Stimulated activated CD4-positive, alpha-beta T cell treated with anti-CD3 and anti-CD28 coated beads, TNF-alpha, amount 100 ng/mL, for 4 hours (primary cell): ENCODE results near the gene ZMYM3.

Experiments used
- DNase-seq, 3 experiments: peaks; one replicate each; pipeline ENCODE4 v3.0.0-alpha.2; 2020; ENCODE audit warnings: low read depth in 3 of 3

The ZMYM3 gene

DNA sequence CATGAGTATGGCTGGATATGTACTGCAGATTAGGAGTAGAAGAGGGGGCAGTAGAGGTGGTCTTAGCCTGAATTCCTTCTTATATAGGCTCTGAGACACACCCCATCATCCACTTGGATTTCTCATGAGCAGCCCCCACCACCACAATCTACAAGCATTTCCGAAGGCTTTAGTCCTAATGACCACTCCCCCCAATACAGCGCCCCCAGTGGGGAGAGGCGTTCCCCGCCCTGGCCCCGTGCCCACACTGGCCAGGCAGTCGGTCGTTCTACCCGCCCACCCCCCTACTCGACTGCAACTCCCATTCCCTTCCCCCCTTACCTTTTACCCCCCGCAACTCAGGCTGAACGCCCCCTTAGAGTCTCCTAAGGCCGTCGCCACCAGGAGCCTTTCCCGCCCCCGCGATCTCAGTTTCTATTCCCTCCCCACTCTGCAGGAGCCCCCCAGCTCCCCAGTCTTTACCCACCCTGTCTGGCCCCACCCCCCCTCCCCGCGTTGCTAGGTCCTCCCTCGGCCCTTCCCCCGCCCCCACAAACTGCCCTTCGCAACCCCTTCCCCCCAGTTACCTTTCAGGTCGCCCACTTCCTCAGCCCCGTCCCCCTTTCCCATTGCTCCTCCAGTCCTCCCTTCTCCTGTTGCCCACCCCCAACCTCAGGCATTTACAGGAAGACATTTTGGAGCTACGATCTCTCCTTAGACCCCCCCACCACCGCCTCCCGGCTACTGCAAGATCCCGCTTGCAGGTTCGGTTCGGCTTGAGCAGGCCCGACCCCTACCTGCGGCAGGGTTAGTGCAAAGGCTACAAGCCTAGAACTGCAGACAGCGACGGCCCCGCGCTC lies 468 bp downstream of the ZMYM3 start:
- DNase-seq: no peak

DNA sequence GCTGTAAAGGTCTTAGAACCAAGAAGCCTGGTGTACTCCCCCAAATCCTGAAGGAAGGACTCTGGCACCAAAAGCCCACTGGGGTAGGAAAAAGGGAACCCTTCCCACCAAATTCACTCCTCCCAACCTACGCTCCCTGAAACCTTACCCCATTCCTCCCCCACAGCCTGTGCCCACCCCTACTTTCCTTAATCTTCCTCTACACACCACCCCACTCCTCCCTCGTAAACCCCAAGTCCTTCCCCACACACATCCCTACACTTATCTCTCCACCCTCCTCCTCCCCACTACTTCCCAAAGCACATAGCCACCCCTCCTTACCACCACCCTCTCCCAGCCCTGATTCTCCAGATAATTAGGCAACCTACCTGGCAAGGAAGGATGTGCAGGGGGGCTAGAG lies 1.7 kb downstream of the ZMYM3 start:
- no peak for DNase-seq

DNA sequence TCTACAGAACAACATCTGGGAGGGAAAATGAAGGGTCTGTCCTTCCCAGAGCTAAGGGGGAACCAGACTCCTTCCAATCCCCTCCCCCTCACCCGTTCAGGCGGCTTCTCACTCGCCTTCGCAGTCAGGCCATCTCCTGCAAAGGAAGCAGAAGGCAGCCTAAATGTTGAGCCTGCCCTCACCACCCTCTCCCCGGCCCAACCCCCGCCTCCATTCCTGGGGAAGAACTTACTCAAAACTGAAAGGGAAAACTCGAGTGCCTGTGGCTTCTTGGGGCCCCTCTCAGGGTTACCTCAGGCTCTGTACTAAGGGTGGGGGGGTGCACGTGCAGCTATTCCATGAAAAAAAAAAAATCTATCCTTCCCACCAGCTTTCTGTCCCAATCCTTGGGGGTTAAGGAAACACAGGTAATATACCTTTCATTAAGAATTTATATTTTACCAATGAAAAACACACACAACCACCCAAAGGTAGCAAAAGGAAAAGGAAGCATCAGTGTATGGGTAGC lies 2.4 kb downstream of the ZMYM3 start:
- DNase-seq: no peak

DNA sequence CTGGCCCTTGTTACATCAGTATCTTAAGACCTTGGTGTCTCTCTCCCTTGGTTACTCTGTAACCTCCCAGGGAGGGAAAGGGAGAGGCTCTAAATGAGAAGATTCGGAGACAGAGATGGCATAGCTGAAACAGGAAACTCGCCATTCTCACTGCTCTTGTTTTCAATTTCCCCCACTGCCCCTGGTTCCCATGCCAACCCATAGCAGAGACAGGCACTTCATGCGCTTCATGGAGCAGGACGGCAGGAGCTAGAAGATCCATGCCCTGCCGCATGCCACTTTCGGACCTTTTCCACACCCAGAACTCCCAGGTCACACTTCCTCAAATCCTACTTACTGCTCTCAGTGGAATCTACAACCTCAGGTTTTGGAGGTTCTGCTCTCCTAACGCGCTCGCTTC lies 3.1 kb downstream of the ZMYM3 start:
- DNase-seq: no peak

DNA sequence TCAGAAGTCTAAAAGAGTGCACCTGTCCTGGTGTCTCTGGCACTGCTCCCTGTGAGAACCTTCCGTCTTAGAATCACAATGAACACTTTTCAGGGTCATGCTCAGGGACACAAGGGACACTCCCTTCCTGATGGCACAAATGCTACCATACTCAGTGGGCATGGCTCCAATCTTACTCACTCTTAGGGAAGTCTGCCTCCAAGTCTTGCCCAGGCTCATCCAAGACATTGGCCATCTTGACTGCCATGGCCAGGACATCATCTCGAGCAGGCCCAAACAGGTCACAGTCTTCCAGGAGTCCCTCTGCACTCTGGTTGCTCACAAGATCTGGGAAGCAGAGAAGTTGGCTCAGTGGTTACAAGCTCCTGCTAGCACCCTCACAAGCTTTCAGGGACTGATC lies 8.8 kb downstream of the ZMYM3 start:
- DNase-seq: no peak

DNA sequence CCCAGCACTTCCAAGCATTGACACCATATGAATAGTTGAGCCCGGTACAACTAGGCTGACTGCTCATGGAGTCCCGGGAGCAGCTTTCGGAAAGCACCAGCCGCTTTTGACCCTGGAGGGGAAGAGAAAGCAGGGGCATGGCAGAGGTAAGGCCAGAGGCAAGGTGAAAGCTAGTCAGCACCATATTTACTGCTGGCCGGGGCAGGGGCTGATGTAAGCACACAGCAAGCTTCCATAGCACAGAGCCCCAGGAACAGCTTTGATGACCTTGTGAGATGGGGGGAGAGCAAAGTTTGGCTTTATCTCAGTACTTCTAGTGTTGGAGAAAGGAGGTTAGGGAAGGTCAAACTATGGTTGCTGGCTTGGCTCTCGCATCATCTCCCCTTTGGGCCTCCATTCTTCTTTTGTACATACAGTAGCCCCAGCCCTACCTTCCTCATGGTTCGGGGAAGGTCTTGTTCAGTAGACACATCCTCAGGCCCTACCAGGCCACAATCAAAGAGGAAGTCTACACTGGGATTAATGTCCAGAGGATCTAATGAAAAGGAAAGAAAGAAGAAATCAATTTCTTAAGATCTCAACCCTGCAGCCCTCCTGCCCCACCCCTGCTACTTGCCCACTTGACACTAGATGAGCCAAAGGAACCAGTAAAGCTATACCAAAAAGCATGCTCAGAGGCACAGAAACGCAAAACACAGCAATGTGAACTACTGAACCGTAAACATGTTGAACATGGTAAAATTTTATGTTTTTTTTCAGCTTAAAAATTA lies 9.4 kb downstream of the ZMYM3 start:
- DNase-seq: no peak

DNA sequence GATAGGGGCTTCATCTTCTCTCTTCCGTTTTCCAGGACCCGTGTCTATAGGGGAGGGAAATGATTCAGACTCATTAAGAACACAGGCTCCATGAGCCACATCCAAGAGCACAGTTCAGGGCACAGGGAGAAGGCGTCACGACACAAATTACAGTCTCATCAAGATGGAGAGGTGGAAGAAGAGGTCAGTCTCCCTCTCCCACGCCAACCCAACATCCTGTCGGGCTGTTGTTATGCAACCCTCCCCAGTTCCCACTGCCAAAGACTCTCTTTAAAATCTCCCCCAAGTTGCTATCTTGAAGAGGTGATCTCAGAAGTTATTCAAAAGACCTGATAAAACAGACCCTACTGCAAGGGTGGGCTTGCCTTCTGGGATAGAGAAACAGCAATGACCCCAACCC lies 12.6 kb downstream of the ZMYM3 start:
- no peak for DNase-seq

DNA sequence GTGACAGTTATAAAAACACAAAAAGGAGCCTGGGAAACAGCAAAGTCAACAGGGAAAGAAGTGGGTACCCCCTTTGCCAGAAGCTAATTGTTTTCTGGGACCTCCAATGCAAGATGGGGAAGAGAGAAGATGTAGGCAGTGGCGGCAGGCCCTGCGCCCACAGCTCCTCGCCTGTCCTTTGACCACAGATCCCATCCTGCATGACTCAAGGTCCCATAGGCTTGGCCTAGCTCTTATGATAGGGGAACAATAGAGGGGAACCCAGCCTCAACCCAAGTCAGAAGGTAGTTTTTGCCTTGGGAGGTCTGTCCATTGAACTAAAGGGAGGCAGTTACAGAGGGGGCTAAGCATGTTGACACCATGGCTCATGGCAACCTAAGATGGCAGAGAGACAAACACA lies 14.2 kb downstream of the ZMYM3 start:
- DNase-seq: no peak

DNA sequence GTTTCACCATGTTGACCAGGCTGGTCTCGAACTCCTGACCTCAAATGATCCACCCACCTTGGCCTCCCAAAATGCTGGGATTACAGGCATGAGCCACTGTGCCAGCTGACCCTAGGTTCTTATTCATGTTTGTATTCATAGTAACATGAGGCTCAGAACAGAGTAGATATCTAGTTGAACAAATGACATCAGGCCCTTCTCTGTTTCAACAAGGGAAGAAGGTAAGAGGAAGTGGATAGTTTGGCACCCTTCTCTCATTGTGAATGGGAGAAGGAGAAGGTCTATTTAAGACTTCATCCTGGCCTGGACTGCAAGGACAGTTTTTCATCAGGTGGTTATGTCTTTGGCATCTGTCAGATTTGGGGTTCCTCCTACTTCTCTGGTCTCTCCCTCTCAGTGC lies 17.1 kb downstream of the ZMYM3 start:
- DNase-seq: no peak

DNA sequence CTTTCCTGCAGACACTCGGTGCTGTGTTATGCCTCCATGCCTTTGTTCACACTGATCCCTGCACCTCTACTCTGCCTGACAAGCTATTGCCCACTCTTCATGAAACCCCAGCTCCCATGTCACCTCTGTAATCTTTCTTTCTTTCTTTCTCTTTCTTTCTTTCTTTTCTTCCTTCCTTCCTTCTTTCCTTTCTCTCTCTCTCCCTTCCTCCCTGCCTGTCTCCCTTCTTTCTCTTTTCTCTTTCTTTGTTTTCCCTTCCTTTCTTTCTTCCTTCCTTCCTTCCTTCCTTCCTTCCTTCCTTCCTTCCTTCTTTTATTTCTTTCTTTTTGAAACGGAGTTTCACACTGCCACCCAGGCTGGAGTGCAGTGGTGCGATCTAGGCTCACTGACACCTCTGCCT lies 18.5 kb downstream of the ZMYM3 start:
- DNase-seq: no peak

DNA sequence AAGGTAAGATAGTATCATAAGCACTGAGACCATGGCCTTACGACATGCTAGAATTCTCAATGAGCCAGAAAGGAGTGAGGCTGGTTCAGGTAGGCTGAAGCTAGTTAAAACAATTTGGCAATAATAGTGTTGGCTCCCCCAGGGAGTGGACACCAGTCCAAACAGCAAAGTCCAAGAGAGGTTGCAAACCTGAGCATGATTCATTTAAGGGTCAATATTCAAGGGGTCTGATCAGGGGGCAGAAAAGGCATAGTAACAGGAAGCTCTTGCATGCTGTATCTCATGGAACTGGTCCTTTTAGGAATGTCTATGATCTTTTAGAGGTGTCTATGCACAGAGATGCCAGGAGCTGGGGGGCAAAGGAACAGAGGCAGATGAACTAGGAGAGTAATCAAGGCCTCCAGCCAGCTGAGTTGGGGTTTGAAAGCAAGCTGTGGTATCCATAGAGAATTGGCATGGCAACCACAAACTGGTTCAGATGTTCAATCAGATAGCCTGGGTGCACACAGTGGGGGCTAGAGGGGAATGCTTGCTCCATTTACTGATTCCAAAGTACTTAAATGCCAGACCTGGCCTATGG lies 25.8 kb downstream of the ZMYM3 start:
- DNase-seq: no peak

DNA sequence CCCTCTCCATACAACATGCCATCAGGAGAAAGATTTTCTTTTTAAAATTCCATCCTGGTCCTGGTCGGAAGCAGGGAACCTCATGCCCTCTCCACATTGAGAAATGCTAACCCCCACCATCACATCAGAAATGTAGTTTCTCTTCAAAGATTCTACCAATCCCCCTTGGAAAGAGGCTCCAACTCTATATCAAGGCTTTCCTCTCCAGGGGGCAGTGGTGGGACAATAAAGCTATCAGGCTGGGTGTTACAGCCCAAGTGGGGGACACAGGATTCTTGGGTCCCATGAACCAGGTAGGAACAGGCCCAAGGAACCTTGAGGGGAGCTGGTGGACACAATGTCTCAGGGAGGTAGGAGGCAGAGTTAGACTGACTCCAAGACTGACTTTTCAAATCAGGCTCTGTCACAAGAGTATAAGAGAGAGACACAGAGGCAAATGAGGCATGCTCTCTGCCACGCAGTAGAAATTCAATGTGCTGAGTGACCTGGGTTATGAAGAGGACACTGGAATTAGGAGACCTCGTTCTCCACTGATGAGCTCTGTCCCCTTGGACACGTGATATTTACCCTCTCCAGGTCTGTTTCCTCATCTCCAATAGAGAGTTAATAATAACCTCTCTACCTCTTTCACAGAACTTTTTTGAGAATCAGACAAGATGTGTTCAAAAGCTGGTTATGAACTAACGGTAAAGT lies 26.4 kb downstream of the ZMYM3 start:
- no peak for DNase-seq

DNA sequence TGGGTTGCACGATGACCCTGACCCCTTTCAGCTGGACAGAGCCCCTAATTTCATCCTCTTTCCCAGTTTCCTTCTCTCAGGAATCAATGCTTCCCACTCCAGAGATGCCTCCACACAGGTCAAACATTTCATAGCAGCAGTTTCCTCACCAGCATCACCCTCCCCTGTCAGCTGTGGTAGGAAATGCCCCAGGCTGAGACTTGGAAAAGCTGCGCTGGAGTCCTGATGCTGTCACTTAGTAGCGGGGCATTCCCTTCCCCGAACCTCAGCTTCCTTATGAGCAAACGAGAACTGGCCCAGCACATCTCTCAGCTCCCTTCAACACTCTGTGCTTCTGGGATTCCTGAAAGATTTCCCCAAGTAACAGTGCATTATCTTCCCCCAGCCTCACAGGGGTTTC lies 28.3 kb downstream of the ZMYM3 start:
- DNase-seq: no peak

DNA sequence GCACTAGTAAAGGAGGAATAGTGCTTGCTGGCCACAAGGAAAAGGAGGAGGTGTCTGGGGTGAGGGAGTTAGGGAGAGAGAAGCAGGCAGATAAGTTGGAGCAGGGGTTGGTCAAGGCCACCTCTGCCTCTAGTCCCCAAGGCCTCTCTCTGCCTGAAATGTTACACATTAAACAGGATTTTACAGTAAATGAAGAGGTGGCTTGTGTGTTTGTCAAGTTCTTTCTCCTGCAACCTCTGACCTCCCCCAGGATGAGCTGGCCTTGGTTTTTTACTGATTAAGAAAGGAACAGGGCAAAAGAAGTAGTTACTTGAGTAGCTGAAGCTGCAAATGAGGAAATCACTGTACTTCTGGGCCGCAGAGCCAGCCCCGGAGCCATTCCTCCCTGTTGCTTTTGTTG lies 28.9 kb downstream of the ZMYM3 start:
- DNase-seq: no peak

DNA sequence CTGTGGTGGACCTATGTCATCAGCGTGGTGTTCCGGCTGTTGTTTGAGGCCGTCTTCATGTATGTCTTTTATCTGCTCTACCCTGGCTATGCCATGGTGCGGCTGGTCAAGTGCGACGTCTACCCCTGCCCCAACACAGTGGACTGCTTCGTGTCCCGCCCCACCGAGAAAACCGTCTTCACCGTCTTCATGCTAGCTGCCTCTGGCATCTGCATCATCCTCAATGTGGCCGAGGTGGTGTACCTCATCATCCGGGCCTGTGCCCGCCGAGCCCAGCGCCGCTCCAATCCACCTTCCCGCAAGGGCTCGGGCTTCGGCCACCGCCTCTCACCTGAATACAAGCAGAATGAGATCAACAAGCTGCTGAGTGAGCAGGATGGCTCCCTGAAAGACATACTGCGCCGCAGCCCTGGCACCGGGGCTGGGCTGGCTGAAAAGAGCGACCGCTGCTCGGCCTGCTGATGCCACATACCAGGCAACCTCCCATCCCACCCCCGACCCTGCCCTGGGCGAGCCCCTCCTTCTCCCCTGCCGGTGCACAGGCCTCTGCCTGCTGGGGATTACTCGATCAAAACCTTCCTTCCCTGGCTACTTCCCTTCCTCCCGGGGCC lies 29.7 kb downstream of the ZMYM3 start:
- DNase-seq: no peak

DNA sequence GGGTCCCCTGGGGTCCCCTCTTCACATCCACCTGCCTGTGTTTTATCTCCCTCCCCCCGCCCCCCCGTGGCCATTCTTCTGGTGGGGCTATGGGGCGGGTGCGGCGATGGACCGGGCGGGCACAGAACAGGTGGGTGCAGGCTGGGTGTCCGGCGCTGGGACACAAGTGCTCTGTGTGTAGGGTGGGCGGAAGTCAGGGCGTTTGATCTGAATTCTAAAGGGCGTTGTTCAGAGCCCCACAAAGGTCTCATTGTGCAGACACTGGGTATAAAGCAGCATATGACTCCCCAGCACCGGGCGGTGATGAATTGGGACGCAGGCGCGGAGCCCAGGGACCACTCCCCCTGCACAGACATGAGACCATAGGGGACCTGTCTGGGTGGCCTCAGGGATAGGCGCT lies 31.0 kb downstream of the ZMYM3 start, which contains the start of gene GJB1:
TSS of gene GJB1 (plus strand) at position 296 of the 400 bp plus-strand sequence. CDS start 484 bp downstream, outside the sequence.
- no peak for DNase-seq

DNA sequence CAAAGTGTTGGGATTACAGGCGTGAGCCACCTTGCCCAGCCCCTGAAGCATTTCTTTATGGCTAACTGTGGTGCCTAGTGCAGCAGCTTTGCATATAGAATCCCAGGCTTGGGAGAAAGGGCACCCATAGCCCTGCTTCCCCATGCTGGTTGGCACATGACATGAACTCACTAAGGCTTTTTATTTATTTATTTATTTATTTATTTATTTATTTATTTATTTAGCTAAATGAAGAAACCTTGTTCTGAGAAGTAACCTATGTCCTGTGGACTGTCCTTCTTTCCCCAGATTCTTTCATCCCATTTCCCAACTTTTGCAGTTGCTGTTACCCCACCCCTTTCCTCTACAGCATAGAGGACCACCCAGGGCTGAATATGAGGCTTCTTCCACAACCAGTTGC lies 32.8 kb downstream of the ZMYM3 start:
- no peak for DNase-seq

DNA sequence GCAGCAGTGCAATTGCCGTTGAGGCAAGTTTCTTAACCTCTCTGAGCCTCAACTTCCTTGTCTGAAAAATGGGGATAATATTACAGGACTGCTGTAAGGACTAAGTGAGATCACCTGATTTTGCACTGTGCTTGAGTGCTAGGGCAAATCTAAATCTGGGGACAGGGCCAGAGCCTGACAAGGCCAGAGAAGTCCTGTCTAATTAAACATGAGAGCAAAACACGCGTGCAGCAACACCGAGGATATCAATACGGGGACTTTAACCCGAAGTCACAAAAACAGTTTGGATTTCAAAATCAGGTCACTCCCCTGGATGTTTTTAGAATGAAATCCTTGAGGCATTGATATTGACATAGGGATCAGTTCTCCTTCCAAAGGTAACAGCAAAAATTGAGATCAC lies 36.6 kb downstream of the ZMYM3 start:
- no peak for DNase-seq

DNA sequence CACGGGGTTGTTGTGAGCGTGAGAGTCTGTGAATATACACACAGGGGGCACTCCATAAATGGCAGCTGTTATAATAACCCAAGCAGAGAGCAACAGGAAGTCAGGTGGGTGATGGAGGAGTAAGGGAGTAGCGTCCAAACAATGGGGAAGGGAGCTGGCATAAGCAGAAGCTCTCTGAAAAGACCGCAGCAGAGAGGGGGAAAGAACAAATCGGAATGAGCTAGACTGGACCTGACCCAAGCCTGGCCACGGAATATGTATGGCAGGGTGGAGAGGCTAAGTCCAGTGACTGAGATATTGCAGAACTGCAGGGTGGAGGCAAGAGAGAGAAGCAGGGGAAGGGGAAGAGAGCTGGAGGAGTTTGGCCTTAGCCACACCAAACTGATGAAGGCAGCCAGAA lies 37.5 kb downstream of the ZMYM3 start:
- no peak for DNase-seq

DNA sequence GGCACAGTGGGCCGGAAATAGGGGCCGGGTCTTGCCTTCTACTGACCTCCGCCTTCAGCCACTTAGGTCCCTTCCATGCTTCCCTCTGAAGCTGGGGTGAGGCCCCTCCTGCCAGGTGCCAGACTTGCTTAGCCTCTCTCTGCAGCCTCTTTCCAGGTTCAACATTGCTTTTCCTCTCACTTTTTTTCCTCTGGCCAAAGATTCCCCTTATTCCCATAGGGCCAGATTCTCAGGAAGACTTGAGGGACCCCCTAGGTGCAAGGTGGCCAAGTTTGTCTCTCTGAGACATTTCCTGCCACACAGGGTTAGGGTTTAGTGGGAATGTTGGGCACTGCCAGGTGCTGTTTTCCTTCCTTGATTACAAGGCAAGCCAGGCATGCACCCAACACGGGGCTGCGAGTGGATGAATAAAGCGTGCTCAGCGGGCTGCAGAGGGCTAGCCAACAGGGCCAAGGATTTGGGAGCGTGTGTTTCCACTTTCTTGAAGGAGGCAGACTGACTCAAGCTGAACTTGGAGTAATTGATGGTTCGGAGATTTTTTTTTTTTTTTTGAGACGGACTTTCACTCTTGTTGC lies 38.5 kb downstream of the ZMYM3 start:
- no peak for DNase-seq
